WERI-Rb-1 (cell line): ENCODE results near the gene IL4R.
A peak's percentile ranks its signal among the peaks of the same experiment; 100 is the strongest.

Source experiments
- DNase-seq: peaks from one replicate; pipeline ENCODE4 v3.0.0-alpha.2; 2020
- H3K27ac ChIP-seq: fragments of 250-450 bp; sonication (Bioruptor Pico); 2 replicates; pipeline ENCODE4 v1.5.1; 2020; ENCODE audit warnings: mild to moderate bottlenecking, moderate library complexity
- H3K27me3 ChIP-seq: fragments of 250-450 bp; sonication (Bioruptor Pico); 2 replicates; pipeline ENCODE4 v1.5.1; 2021; ENCODE audit warnings: mild to moderate bottlenecking, low read depth, moderate library complexity; ENCODE audit not compliant: insufficient read depth, severe bottlenecking
- H3K36me3 ChIP-seq: fragments of 250-450 bp; sonication (Bioruptor Pico); 2 replicates; pipeline ENCODE4 v1.5.1; 2020; ENCODE audit warnings: mild to moderate bottlenecking, moderate library complexity
- H3K4me3 ChIP-seq: 2 replicates; pipeline ENCODE4 v1.5.1; 2011; ENCODE audit warnings: low read depth, mild to moderate bottlenecking, control low read depth, low read length
- H3K9me3 ChIP-seq: fragments of 250-450 bp; sonication (Bioruptor Pico); 2 replicates; pipeline ENCODE4 v1.5.1; 2021; ENCODE audit warnings: mild to moderate bottlenecking, moderate library complexity; ENCODE audit not compliant: severe bottlenecking
- CTCF ChIP-seq: IDR thresholded peaks from 2 replicates; pipeline ENCODE4 v1.5.1; 2011; ENCODE audit warnings: low read depth, mild to moderate bottlenecking, control low read depth, inconsistent platforms, low read length

Gene IL4R

GRCh38 chr16:27322858-27323780, 9.3 kb downstream of the IL4R start:
- Histone ChIP-seq H3K9me3 (no peaks in the 10 kb centered on the region), H3K27ac (no peak overlapping the region), H3K4me3 (no peak overlapping the region), H3K27me3 (no peaks in the 10 kb centered on the region), H3K36me3 (no peaks in the 10 kb centered on the region; the same call in none of the 2 replicates)
- DNase-seq = no peak
- no peak for TF ChIP-seq CTCF

GRCh38 chr16:27323781-27324561, 10.2 kb downstream of the IL4R start:
- TF ChIP-seq CTCF = no peak
- H3K4me3 ChIP-seq = no peak overlapping the region
- no peaks in the 10 kb centered on the region for H3K27me3 ChIP-seq
- H3K27ac ChIP-seq = peak overlapping the region; percentile 71; the same call in 1 of the 2 replicates
- no peaks in the 10 kb centered on the region; the same call in 1 of the 2 replicates for H3K36me3 ChIP-seq
- DNase-seq = no peak
- H3K9me3 ChIP-seq = no peaks in the 10 kb centered on the region

DNA sequence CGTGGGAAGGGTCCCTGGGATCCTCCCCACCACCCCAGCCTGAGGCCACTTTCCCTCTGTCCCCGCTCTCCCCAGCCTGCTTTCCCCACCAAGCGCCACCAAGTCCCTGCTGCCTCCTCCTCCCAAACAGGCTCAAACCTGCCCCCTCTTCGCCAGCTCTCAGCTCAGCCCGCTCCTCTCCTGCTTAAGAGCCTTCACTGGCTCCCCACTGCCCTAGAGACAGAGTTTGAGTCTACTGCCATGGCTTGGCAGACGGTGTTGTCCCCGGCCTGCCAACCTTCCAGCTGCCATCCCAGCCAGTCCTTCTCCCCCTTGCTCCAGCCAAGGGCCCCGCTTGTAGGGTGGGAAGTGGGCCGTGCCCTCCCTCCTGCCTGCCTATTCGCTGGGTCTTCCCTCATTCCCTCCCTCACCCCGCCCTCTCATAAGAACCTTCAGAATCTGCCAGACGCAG, 11.1 kb downstream of the IL4R start:
- DNase-seq = peak; percentile 86

DNA sequence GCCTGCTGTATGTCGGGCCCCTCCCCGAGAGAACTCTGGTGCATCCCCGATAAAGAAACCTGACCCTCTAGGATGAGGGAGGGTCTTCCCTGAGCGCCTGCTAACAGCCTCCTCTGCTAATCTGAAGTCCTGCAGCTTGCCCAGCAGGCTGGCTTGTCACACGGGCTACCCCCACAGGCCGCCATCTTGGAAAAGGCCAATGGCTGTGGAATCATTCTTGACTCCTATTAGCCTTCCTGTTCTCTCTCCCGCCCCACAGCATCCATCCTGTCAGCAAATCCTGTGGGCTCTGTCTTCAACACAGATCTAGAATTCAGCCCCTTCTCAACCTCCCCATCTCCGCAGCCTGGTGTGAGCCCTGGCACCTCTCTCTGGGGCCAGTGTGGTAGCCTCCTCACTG, 12.0 kb downstream of the IL4R start:
- H3K27ac ChIP-seq = peak overlapping the region; percentile 93

More for the DNA sequence above, 11.1 kb downstream of the IL4R start:
- no peaks in the 10 kb centered on the region for H3K27me3 ChIP-seq
- peak overlapping the region; percentile 71 for H3K27ac ChIP-seq
- H3K36me3 ChIP-seq = no peaks in the 10 kb centered on the region
- TF ChIP-seq CTCF = no peak
- no peaks in the 10 kb centered on the region for H3K9me3 ChIP-seq
- H3K4me3 ChIP-seq = no peak overlapping the region

DNA sequence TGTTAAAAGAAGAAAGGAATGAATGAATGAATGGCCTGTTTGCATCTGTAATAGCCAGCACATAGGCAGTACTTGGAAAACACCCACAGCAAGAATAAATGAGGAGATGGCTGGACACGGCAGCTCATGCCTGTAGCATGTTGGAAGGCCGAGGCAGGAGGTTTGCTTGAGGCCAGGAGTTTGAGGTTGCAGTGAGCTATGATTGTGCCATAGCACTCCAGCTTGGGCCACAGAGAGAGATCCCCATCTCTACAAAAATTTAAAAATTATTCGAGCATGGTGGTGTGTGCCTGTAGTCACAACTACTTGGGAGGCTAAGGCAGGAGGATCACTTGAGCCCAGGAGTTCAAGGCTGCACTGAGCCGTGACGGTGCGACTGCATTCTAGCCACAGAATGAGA, 12.5 kb downstream of the IL4R start:
- TF ChIP-seq CTCF = no peak
- peak overlapping the region; percentile 93 for H3K27ac ChIP-seq
- H3K27me3 ChIP-seq = no peaks in the 10 kb centered on the region
- no peak overlapping the region for H3K4me3 ChIP-seq
- no peak for DNase-seq
- no peaks in the 10 kb centered on the region; the same call in 1 of the 2 replicates for H3K36me3 ChIP-seq
- no peaks in the 10 kb centered on the region for H3K9me3 ChIP-seq

More for the DNA sequence above, 12.0 kb downstream of the IL4R start:
- Histone ChIP-seq H3K27me3 (no peaks in the 10 kb centered on the region), H3K36me3 (no peaks in the 10 kb centered on the region), H3K4me3 (no peak overlapping the region), H3K9me3 (no peaks in the 10 kb centered on the region)
- TF ChIP-seq CTCF = no peak
- no peak for DNase-seq
